HG03159 (cell line): ENCODE measurements around the gene IL17REL.

Experiments
- ATAC-seq: cut with Tn5 transposase; IDR thresholded peaks from one replicate; pipeline ENCODE4 v1.9.1; 2021; ENCODE audit warnings: mild to moderate bottlenecking, moderate library complexity; ENCODE audit not compliant: unreplicated experiment

Gene IL17REL

GRCh38 chr22:50027639-50028537 lies 15.3 kb upstream of the IL17REL start:
- no peak for ATAC-seq

DNA sequence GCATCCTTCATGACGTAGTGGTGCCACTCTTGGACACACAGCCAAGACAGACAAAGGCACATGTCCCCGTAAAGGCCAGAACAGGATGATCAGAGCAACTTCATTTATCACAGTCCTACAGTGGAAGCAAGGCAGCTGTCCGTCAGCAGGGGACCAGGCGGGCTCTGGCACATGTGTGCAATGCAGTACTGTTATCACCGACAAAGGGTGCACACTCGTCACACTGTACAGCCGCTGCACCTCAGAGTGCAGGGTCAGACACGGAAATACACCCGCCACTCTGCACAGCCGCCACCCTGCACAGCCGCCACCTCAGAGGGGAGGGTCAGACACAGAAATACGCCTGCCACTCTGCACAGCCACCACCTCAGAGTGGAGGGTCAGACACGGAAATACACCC lies 13.4 kb upstream of the IL17REL start:
- ATAC-seq: no peak

- ATAC-seq: no peak
Measured at GRCh38 chr22:50022171-50022819, 9.7 kb upstream of the IL17REL start.

DNA sequence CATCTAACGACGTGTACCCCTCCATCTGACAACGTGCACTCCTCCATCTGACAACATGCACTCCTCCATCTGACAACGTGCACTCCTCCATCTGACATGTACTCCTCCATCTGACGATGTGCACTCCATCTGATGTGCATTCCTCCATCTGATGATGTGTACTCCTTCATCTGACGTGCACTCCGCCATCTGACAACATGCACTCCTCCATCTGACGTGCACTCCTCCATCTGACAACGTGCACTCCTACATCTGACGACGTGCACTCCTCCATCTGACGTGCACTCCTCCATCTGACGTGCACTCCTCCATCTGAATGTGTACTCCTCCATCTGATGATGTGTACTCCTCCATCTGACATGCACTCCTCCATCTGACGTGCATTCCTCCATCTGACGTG lies 8.0 kb upstream of the IL17REL start:
- ATAC-seq: no peak

DNA sequence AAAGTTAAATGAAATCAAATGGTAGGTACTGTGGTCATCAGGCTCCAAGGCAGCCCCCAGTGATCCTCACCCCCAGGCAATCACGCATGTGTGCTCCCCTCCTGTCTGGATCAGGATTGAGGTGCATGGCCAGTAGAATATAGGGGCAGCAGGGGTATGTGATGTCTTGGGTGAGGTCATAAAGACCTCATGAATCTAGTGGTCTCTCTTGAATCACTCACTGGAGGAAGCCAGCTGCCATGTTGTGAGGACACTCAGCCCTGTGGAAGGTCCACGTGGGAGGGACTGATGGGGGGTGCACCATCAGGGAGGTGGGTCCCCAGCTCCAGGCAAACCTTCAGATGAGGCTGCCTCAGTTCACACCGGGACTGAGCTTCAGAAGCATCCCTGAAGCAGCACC lies 6.8 kb upstream of the IL17REL start:
- no peak for ATAC-seq

DNA sequence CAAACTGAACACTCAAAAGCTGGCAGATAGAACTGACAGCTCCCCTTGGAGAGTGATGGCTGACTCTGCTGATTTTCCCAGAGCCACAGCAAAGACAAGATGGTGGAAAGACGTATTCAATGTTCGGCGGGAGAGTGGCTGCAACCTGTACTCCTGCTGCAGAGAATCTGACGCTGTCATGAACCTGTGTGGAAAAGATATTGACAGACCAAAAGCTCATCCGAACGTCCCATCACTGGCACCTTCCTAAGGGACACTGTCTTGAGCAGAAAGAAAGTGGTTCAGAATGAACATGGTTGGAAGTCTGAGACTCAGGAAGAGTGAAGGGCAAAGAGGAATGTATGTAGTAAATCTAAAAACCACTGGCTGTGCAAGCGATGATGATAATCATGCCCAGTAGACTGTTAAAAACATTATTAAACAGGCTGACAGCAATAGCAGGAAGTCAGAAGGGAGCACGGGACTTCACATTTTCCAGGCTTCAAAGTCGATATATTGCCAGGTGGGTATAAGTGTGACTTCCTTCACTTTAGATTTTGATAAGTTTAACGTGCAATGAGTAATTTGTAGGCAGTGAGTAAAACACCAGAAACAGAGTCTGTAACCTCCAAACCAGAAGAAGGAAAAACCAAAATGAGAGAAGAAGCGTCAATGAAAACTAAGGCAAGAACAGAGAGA lies 6.2 kb upstream of the IL17REL start:
- no peak for ATAC-seq

DNA sequence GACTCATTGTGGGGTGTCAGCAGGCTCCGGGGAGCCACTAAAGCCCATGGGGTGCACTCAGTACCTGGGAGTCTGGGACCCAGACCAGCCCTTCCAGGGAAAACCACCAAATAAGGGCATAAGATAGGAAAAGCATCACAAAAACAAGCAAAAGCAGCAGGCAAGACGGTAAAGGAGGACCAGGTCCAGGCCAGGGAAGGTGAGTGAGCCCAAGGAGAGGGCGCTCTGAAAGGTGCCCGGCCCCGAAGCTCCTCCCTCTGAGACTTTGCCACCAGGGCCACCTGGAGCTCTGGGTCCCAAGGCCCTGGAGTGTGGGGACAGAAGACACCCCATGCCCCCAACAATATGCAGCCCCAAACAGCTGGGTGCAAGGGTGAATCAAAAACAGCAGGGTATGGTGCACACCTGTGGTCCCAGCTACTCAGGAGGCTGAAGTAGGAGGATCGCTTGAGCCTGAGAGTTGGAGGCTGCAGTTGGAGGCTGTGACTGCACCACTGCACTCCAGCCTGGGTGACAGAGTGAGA lies 5.2 kb upstream of the IL17REL start:
- ATAC-seq: no peak

DNA sequence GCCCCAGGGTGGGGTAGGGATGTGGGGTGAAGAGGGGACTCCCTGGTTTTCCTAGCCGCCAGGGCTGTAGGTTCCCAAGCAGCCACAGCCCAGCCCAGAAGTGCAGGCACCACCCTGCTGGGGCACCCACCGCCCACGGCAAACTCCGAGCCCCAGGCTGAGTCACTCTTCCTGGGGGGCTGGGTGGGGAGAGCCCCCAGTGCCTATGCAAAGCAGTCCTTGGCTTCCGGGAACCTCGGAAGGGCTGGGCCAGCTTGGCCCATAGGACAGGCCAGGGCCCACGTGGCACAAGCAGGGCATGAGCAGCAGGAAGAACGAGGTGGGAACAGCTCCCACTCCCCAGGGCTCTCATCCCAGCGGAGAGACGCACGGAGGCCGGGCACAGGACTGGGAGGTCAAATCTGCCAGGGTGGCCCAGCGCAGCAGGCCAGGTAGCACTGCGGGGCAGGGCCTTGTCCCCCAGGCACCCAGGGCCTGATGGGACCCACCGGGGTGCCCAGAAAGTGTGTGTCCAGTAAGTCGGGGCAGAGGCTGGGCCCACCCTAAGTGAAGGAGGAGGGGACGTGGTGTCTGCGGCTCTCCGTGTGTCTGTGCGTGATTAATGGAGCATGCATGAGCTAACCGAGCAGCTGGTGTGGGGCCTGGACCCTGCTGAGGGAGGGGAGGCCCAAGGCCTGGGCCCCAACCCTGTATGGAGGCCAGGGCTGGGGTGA lies 4.6 kb upstream of the IL17REL start:
- no peak for ATAC-seq

DNA sequence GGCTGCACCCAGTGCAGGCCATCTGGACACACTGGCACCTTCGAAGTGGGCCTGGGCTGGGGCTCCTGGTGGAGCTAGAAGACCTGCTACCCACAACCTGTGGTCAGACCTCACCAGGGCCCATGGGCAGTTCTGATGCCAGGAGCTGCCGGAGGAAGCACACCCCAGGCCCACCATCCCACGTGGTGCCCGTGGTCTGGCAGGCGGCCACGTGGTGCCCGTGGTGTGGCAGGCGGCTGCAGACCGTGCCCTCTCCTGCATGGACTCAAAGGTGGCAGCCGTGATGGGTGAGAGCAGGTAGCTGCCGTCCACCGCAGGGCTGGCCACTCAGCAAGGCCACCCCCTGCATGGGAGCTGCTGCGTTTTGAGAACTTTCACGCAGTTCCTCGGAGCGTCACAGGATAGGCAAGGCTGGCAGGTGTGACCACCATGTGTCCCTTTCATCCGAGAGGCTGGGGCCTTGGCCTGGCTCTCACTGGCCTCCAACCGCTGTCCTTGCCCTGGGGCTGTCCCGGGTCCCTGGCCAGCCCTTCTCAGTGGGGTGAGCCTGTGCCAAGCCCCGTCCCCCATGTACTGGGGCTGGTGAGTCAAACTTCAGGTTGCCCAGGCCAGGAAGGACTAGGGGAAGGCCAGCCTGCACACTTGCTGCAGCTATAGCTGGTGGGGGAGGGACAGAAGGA lies 3.9 kb upstream of the IL17REL start:
- no peak for ATAC-seq

- no peak for ATAC-seq
Measured at GRCh38 chr22:50015451-50016307, 3.1 kb upstream of the IL17REL start.

- no peak for ATAC-seq
Measured at GRCh38 chr22:50014655-50015401, 2.3 kb upstream of the IL17REL start.

DNA sequence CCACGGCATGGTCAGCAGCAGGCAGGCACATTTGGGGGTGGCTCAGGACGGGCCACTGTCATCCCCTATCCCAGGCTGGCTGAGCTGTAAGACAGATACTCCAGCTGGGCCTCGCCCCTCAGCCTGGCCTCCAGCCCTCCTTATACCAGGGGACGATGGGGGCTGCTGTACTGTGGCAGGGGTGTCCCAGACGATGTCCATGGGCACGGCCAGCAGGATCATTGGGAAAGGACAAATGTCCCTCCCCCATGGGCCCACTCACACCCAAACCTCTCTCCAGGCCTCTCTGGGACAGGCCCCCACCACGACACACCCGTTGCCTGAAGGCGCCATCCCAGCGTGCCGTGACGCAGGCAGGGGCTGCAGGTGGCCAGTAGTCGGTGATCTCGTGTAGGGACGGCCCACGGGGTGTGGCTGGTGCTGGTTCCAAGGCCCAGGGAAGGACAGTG lies 1.5 kb upstream of the IL17REL start:
- ATAC-seq: no peak

GRCh38 chr22:50011447-50012210 lies 936 bp downstream of the IL17REL start:
- no peak for ATAC-seq

GRCh38 chr22:50010676-50011446 lies 1.7 kb downstream of the IL17REL start:
- ATAC-seq: no peak

DNA sequence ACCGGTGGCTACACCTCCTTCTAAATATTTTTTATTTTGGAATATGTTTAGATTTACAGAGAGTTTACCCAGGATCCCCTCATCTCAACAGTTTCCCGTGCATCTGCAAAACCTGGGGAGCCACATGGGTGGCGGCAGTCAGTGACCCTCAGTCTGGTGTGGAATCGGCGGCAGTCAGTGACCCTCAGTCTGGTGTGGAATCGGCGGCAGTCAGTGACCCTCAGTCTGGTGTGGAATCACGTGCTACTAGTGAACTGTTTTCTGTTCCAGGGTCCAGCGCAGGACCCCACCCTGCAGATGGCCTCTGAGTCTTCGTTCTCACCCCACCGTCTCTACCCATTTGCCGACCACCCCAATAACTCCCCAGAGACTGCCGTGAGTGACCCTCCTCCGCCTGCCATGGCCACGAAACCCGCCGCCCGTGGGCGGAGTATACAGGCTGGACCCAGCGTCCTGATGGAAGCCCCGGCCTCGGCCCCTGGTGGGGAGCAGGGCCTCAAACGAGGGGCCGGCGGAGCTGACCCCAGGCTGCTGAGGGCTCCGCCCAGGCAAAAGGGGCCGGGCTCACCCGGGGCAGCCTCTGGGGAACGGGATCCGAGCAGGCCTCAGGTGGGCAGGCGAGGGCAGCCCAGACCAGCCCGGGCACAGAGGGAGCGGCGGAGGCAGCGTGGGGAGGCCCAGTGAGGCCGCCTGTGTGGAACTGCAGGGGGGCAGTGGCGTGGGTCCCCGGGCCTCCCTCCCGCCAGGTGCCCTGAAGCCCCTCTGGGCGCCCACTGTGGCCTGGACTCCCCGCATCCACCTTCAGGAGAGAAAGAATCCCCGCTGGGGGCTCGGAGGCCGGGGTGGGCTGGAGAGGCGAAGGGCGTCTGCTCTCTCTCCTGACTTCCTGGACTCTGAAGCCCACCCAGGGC lies 2.5 kb downstream of the IL17REL start:
- ATAC-seq: no peak

DNA sequence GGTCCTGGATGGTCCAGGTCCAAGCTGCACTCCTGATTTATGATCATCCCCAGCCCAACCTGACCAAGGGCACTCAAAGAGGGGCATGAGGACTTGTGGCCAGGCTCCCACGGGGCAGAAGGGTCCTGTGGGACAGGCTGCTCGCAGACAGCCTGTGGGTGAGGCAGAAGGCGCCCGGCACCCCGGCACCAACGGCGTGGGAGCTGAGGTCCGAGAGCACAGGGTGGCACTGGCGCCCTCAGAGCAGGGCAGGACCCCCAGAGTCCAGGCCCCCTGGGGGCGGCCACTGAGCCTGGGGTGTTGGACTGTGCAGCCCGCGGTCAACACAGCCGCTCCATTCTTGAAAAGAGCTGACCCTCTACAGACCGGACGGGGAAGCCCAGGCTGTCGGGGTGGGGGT lies 3.3 kb downstream of the IL17REL start:
- no peak for ATAC-seq
